ENCODE results near the gene IGFBP7. TPM values are rescaled to one million over a fixed set of nuclear protein-coding genes. Genes with fewer than 3 reads are reported as not detected.

IGFBP7 gene
- total RNA-seq, 1 donor from 2014 or later, result 6,655 TPM

GRCh38 chr4:57042711-57043169, 67.4 kb downstream of the IGFBP7 start:
- no peaks in the 10 kb centered on the region for H3K27me3 ChIP-seq
- peak overlapping the region in 1 of 2 donors; percentile 28 for H3K4me3 ChIP-seq
- intact Hi-C loops (cut with DNase I), result loop anchor here (2.0 to 5.0 kb wide), 2 partner anchors 38 to 370 kb away; no protein-coding TSS in a partner anchor
- TF ChIP-seq CTCF (IDR thresholded peaks at IDR 0.05), result no peak
- peaks cover 4 to 74% of the 10 kb centered on the region in 2 donors for H3K4me1 ChIP-seq
- H3K27ac ChIP-seq, result peak overlapping the region; percentile 85
- H3K36me3 ChIP-seq, result peaks cover 0 to 11% of the 10 kb centered on the region in 2 donors
- no peaks in the 10 kb centered on the region for H3K9me3 ChIP-seq
- peak in 1 of 2 donors; percentile 86 for DNase-seq (ENCODE audit: low spot score in 2 of 2)

GRCh38 chr4:57041020-57041419, 69.2 kb downstream of the IGFBP7 start:
- Histone ChIP-seq H3K27me3 (no peaks in the 10 kb centered on the region), H3K4me3 (no peak overlapping the region), H3K9me3 (no peaks in the 10 kb centered on the region), H3K4me1 (peaks cover 4 to 65% of the 10 kb centered on the region in 2 donors), H3K27ac (peak overlapping the region; percentile 85), H3K36me3 (peaks cover 0 to 23% of the 10 kb centered on the region in 2 donors)
- no peak for DNase-seq (ENCODE audit: low spot score in 2 of 2)
- intact Hi-C loops (cut with DNase I), result loop anchor here (5.0 kb wide), 1 partner anchor 371 kb away; no protein-coding TSS in a partner anchor
- TF ChIP-seq CTCF (IDR thresholded peaks at IDR 0.05), result no peak

- Histone ChIP-seq H3K4me1 (peaks cover 4 to 60% of the 10 kb centered on the region in 2 donors), H3K4me3 (no peak overlapping the region), H3K9me3 (no peaks in the 10 kb centered on the region), H3K36me3 (peaks cover 0 to 23% of the 10 kb centered on the region in 2 donors), H3K27ac (peak overlapping the region; percentile 85), H3K27me3 (no peaks in the 10 kb centered on the region)
- DNase-seq (ENCODE audit: low spot score in 2 of 2), result no peak
- intact Hi-C loops (cut with DNase I), result loop anchor here (5.0 kb wide), 1 partner anchor 372 kb away; no protein-coding TSS in a partner anchor
- TF ChIP-seq CTCF (IDR thresholded peaks at IDR 0.05), result no peak
Observed at GRCh38 chr4:57040510-57040909, 69.7 kb downstream of the IGFBP7 start.

GRCh38 chr4:57039345-57039744, 70.8 kb downstream of the IGFBP7 start:
- Histone ChIP-seq H3K4me1 (peaks cover 0 to 58% of the 10 kb centered on the region in 2 donors), H3K9me3 (no peaks in the 10 kb centered on the region), H3K4me3 (no peak overlapping the region), H3K27me3 (no peaks in the 10 kb centered on the region), H3K27ac (peak overlapping the region; percentile 85), H3K36me3 (peaks cover 0 to 23% of the 10 kb centered on the region in 2 donors)
- intact Hi-C loops (cut with DNase I), result loop anchor here (2.0 to 5.0 kb wide), 2 partner anchors 62 to 71 kb away; partner anchors contain the start of genes IGFBP7, NOA1 and POLR2B
- DNase-seq (ENCODE audit: low spot score in 2 of 2), result no peak
- TF ChIP-seq CTCF (IDR thresholded peaks at IDR 0.05), result no peak

- Histone ChIP-seq H3K27ac (peak overlapping the region; percentile 65 to 85), H3K4me3 (no peak overlapping the region), H3K9me3 (no peaks in the 10 kb centered on the region), H3K36me3 (peaks cover 6 to 30% of the 10 kb centered on the region in 2 donors), H3K4me1 (peaks cover 0 to 47% of the 10 kb centered on the region in 2 donors), H3K27me3 (no peaks in the 10 kb centered on the region)
- intact Hi-C loops (cut with DNase I), result loop anchor here (1.0 to 5.0 kb wide), 5 partner anchors 56 to 125 kb away; partner anchors contain the start of genes IGFBP7, NOA1 and POLR2B
- TF ChIP-seq CTCF (IDR thresholded peaks at IDR 0.05), result peak; percentile 68 to 89 (median 83)
- peak in 1 of 2 donors; percentile 86 for DNase-seq (ENCODE audit: low spot score in 2 of 2)
Observed at GRCh38 chr4:57037982-57038604, 72.1 kb downstream of the IGFBP7 start.
